Measurements from ENCODE around the gene SERINC5. TPM values are rescaled to one million over a fixed set of nuclear protein-coding genes. Genes with fewer than 3 reads are reported as not detected.
A peak's percentile ranks its signal among the peaks of the same experiment; 100 is the strongest.

Gene SERINC5
- total RNA-seq, 1 experiment from 2014 or later = 52.3 TPM

DNA sequence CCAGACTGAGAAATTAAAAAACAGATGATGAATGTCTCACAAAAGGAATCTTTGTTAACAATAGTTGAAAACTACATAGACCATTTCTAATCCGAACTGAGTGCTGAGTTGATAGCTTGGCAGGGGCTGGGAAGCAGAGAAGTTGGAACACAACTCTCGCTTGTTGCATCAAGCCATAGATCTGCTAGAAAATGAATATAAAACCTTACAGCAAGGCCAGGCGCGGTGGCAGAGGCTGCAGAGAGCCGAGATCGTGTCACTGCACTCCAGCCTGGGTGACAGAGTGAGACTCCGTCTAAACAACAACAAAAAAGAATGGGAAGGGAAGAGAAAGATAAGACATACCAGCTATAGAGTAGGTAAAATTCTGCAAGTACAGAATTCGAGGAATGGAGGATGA is 35.9 kb upstream of the SERINC5 start:
- no peaks in the 10 kb centered on the region for H3K27me3 ChIP-seq (ENCODE audit: insufficient read depth, low read length)
- WGBS (ENCODE audit: extremely low coverage, insufficient read length, low lambda C conversion rate) = no CpG with 5 or more reads among the region's 8 CpGs
- no peak overlapping the region for H3K14ac ChIP-seq (ENCODE audit: insufficient read depth, low read length)
- no peaks in the 10 kb centered on the region for H3K9me3 Mint-ChIP-seq
- H4K5ac ChIP-seq (ENCODE audit: insufficient read length, low read depth, low read length) = no peak overlapping the region
- no peak overlapping the region for H3K4me2 ChIP-seq (ENCODE audit: insufficient read depth, insufficient read length, low read length)
- H3K56ac ChIP-seq (ENCODE audit: insufficient read length, low read depth, low read length) = no peak overlapping the region
- no peaks in the 10 kb centered on the region for H3K79me2 ChIP-seq (ENCODE audit: insufficient read depth, low read length)
- no peak overlapping the region for H2BK120ac ChIP-seq (ENCODE audit: low read depth, low read length, poor library complexity, severe bottlenecking)
- H3T11ph ChIP-seq (ENCODE audit: low read length) = no peak overlapping the region
- H4K20me1 ChIP-seq (ENCODE audit: control insufficient read depth, insufficient read depth, insufficient read length) = no peaks in the 10 kb centered on the region
- H3K4ac ChIP-seq (ENCODE audit: low read depth, low read length) = no peak overlapping the region
- H3K79me1 ChIP-seq (ENCODE audit: insufficient read depth, low read depth, low read length, poor library complexity, severe bottlenecking) = no peaks in the 10 kb centered on the region
- H3K9me3 ChIP-seq (ENCODE audit: control insufficient read depth, low read depth, low read length) = no peaks in the 10 kb centered on the region
- no peaks in the 10 kb centered on the region; the same call in none of the 2 replicates for H3K27me3 Mint-ChIP-seq (ENCODE audit: low read depth)
- no peak overlapping the region for H2BK15ac ChIP-seq (ENCODE audit: low read depth, low read length)
- no peak for DNase-seq
- H3K4me1 ChIP-seq (ENCODE audit: insufficient read depth, low read length) = no peaks in the 10 kb centered on the region; the same call in 1 of the 2 replicates
- no peak overlapping the region for H3K27ac ChIP-seq (ENCODE audit: insufficient read length, low read depth, low read length)
- H3K23ac ChIP-seq (ENCODE audit: insufficient read length, low read depth, low read length) = no peak overlapping the region
- no peaks in the 10 kb centered on the region for H3K23me2 ChIP-seq (ENCODE audit: insufficient read length, low read depth, low read length, poor library complexity, severe bottlenecking)
- H3K4me3 Mint-ChIP-seq = no peak overlapping the region
- no peak overlapping the region for H2BK5ac ChIP-seq (ENCODE audit: insufficient read length, low read length)
- no peak overlapping the region for H3K9ac ChIP-seq (ENCODE audit: extremely low read depth, insufficient read length, low read length)
- H3K27ac Mint-ChIP-seq = 0 out of 7 replicates have a peak overlapping the region, but pooled peaks of 1 of the 3 experiments have one; percentile 42
- H2AFZ ChIP-seq (ENCODE audit: low read length) = no peak overlapping the region
- TF ChIP-seq, protein P1, sequence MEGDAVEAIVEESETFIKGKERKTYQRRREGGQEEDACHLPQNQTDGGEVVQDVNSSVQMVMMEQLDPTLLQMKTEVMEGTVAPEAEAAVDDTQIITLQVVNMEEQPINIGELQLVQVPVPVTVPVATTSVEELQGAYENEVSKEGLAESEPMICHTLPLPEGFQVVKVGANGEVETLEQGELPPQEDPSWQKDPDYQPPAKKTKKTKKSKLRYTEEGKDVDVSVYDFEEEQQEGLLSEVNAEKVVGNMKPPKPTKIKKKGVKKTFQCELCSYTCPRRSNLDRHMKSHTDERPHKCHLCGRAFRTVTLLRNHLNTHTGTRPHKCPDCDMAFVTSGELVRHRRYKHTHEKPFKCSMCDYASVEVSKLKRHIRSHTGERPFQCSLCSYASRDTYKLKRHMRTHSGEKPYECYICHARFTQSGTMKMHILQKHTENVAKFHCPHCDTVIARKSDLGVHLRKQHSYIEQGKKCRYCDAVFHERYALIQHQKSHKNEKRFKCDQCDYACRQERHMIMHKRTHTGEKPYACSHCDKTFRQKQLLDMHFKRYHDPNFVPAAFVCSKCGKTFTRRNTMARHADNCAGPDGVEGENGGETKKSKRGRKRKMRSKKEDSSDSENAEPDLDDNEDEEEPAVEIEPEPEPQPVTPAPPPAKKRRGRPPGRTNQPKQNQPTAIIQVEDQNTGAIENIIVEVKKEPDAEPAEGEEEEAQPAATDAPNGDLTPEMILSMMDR (conservative IDR thresholded peaks at IDR 0.05) = no peak
- H3K36me3 Mint-ChIP-seq (ENCODE audit: insufficient read depth in 1 of 3, low read depth in 3 of 3) = no peaks in the 10 kb centered on the region
- peaks cover 0 to 4% of the 10 kb centered on the region in 2 experiments; a peak in 1 of 4 replicates for H3K4me1 Mint-ChIP-seq
- H2BK12ac ChIP-seq (ENCODE audit: insufficient read length, low read depth, low read length) = no peak overlapping the region
- H2AK5ac ChIP-seq (ENCODE audit: insufficient read length, low read length) = no peak overlapping the region
- H3K18ac ChIP-seq (ENCODE audit: insufficient read length, low read depth, low read length) = no peak overlapping the region
- H4K8ac ChIP-seq (replicated peaks; ENCODE audit: insufficient read length, low read depth, low read length) = no peak overlapping the region
- H2BK20ac ChIP-seq (ENCODE audit: low read depth, low read length, poor library complexity, severe bottlenecking) = no peak overlapping the region
- H4K91ac ChIP-seq (ENCODE audit: insufficient read length, low read depth, low read length) = no peak overlapping the region

Data from H9 (cell line).